ENCODE results near the gene WFDC6.

DNA sequence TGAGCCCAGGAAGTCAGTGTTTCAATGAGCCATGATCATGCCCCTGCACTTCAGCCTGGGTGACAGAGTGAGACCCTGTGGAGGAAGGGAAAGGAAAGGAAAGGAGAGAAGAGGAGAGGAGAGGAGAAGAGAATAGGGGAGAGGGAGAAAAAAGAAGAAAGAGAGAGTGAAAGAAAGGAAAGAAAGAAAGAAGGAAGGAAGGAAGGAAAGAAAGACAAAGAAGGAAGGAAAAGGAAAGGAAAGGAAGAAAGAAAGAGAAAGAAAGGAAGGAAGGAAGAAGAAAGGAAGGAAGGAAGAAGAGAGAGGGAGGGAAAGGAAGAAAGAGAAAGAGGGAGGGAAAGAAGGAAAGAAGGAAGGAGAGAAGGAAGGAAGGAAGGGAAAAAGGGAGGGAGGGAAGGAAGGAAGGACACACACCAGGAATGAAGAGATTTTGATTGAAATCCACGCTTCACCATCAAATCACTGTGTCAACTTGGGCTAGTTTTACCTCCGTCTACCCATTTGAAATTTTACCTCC is 25.5 kb upstream of the WFDC6 start:
- TF ChIP-seq EZH2phosphoT487 (IDR thresholded peaks at IDR 0.05; ENCODE audit: borderline replicate concordance): no peak
- TF ChIP-seq, protein P1, sequence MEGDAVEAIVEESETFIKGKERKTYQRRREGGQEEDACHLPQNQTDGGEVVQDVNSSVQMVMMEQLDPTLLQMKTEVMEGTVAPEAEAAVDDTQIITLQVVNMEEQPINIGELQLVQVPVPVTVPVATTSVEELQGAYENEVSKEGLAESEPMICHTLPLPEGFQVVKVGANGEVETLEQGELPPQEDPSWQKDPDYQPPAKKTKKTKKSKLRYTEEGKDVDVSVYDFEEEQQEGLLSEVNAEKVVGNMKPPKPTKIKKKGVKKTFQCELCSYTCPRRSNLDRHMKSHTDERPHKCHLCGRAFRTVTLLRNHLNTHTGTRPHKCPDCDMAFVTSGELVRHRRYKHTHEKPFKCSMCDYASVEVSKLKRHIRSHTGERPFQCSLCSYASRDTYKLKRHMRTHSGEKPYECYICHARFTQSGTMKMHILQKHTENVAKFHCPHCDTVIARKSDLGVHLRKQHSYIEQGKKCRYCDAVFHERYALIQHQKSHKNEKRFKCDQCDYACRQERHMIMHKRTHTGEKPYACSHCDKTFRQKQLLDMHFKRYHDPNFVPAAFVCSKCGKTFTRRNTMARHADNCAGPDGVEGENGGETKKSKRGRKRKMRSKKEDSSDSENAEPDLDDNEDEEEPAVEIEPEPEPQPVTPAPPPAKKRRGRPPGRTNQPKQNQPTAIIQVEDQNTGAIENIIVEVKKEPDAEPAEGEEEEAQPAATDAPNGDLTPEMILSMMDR (conservative IDR thresholded peaks at IDR 0.05; ENCODE audit: low read length): no peak
